Left ventricle myocardium inferior (tissue), 1 donor: ENCODE results near the gene BHLHE23. TPM values are rescaled to one million over a fixed set of nuclear protein-coding genes. Genes with fewer than 3 reads are reported as not detected.

ENCODE experiments used
- DNase-seq: peaks from one replicate; pipeline ENCODE4 v3.0.0-alpha.2; 2020
- H3K27ac ChIP-seq: fragments of 200-600 bp; replicated peaks from 2 replicates; pipeline ENCODE4 v1.8.0; 2021
- H3K27me3 ChIP-seq: fragments of 200-600 bp; 2 replicates; pipeline ENCODE4 v1.8.0; 2021; ENCODE audit warnings: low read depth
- H3K36me3 ChIP-seq: fragments of 200-600 bp; 2 replicates; pipeline ENCODE4 v1.8.0; 2021
- H3K4me1 ChIP-seq: fragments of 200-600 bp; 2 replicates; pipeline ENCODE4 v1.8.0; 2021
- H3K4me3 ChIP-seq: fragments of 200-600 bp; 2 replicates; pipeline ENCODE4 v1.8.0; 2021; ENCODE audit warnings: mild to moderate bottlenecking, moderate library complexity
- H3K9me3 ChIP-seq: fragments of 200-600 bp; replicated peaks from 2 replicates; pipeline ENCODE4 v1.8.0; 2021
- intact Hi-C: fragments of 100-400 bp; cut with micrococcal nuclease; formaldehyde crosslinking; loops from one replicate; pipeline ENCODE4 v1.11.0; 2022
- total RNA-seq: library from RNA; stranded (reverse); fragmentation: NEBNext Ultra II Directional; extraction: Animal tissue kit (Norgen Biotek cat#: 25700); gene quantifications from one replicate; pipeline ENCODE4 v1.2.1, GENCODE V29; 2021
- TF ChIP-seq, protein P1 (sequence below): fragments of 200-600 bp; IDR thresholded peaks from 2 replicates; pipeline ENCODE4 v1.8.0; 2021; ENCODE audit warnings: antibody characterized with exemption, mild to moderate bottlenecking, borderline replicate concordance
- donor health status: DM: no; HTN: yes; CAD: no; lungs with severe emphysema.

BHLHE23 gene
- total RNA-seq, 1 donor from 2014 or later, result not detected

DNA sequence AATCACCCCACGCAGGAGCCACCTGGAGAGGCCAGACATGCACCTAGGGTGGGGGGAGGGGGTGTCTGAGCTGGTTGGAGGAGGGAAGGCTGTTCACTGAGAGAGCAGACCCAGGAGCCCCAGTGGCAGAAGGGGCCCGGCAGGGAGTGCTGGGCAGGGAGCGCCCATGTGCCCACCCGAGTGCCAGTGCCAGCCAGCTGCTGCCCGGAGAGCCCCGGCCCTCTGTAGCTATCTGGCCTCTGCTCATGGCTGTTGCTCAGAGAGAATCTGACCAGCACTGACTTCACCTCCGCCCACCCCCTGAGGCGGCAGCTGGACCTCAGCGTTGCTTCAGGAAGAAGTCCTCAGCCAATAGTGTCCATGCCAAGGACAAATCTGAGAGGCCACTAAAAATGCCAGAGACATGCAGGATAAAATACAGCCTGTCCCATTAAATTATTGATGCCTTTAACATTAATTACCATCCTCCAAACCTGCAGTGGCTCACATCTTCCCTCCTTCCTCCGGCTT, 31.5 kb downstream of the BHLHE23 start:
- no peak for DNase-seq
- Histone ChIP-seq H3K4me3 (no peak overlapping the region), H3K36me3 (no peaks in the 10 kb centered on the region), H3K27ac (no peak overlapping the region), H3K4me1 (peaks cover 10% of the 10 kb centered on the region), H3K27me3 (peaks cover 93% of the 10 kb centered on the region), H3K9me3 (no peaks in the 10 kb centered on the region)
- TF ChIP-seq, protein P1, sequence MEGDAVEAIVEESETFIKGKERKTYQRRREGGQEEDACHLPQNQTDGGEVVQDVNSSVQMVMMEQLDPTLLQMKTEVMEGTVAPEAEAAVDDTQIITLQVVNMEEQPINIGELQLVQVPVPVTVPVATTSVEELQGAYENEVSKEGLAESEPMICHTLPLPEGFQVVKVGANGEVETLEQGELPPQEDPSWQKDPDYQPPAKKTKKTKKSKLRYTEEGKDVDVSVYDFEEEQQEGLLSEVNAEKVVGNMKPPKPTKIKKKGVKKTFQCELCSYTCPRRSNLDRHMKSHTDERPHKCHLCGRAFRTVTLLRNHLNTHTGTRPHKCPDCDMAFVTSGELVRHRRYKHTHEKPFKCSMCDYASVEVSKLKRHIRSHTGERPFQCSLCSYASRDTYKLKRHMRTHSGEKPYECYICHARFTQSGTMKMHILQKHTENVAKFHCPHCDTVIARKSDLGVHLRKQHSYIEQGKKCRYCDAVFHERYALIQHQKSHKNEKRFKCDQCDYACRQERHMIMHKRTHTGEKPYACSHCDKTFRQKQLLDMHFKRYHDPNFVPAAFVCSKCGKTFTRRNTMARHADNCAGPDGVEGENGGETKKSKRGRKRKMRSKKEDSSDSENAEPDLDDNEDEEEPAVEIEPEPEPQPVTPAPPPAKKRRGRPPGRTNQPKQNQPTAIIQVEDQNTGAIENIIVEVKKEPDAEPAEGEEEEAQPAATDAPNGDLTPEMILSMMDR, result no peak
- intact Hi-C loops, result no loop called here

DNA sequence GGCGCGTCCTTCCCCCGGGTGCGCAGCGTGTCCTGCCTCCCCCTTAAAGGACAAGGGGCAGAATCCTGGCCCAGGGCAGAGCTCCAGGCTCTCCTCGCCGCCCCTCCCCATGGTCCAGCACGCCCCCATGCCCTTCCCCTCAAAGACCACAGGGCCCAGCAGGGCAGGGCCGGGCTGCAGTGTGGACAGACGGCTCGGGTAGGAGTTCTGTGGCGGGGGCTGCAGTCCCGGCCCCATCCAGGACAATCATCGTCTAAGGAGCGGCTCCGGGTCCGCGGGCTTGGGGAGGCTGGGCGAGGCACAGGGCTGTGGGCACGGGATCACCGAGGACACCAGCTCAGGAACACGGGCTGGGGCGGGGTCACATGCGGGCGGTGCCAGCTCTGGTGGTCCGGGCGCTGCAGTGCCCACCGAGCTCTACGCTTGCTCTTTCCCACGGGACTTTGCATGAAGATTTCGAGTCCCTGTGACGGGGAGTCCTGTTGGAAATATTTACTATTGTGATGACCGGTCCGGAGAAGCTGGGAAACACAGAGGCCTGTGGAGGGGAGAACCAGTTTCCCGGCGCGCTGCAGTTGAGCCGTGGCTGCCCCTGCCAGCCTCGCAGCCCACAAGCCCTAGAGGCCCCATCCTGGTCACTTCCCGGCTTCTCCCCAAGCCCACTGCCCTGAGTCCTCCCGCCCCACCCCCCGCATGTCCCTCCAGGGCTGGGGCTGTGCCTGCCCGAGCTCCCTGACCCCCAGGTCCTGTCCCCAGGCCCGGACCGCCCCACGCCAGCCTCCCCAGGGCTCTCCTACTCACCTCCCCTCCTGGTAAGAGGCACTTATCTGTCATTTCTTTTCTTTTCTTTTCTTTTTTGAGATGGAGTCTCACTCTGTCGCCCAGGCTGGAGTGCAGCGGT, 33.7 kb downstream of the BHLHE23 start:
- DNase-seq, result no peak
- Histone ChIP-seq H3K27ac (no peak overlapping the region), H3K36me3 (no peaks in the 10 kb centered on the region), H3K27me3 (peaks cover 90% of the 10 kb centered on the region), H3K4me1 (peaks cover 15% of the 10 kb centered on the region), H3K9me3 (no peaks in the 10 kb centered on the region), H3K4me3 (peak overlapping the region; percentile 59)
- TF ChIP-seq, protein P1, result no peak
- intact Hi-C loops, result no loop called here

DNA sequence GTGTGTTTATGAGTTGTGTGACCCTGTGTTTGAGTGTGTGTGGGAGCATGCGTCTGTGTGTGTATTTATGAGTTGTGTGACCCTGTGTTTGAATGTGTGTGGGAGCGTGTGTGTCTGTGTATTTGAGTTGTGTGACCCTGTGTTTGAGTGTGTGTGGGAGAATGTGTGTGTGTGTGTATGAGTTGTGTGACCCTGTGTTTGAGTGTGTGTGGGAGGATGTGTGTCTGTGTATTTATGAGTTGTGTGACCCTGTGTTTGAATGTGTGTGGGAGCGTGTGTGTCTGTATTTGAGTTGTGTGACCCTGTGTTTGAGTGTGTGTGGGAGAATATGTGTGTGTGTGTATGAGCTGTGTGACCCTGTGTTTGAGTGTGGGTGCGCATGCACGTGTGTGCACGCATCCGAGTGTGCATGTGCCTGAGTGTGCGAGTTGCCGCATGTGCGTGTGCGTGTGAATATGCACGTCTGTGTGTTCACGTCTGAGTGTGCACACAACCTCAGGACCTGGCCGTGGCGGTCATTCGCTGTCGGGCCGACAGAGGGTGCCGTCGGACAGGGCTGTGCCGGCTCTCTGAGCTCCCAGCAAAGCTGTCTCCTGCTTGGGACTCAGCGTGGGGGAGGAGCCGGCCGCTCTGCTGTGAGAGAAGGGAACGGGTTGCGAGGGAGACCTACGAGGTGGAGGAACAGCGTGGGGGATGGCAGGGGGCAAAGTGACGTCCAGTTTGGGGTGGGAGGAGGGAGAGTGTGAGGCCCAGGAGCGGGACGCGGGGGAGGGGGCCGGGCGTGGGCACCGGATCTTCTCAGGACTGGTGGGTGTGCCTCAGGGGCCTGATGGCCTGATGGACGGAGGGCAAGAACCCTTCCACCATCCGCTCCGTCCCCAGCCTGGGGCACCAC, 34.6 kb downstream of the BHLHE23 start:
- Histone ChIP-seq H3K4me3 (peak overlapping the region; percentile 59), H3K4me1 (peaks cover 15% of the 10 kb centered on the region), H3K9me3 (no peaks in the 10 kb centered on the region), H3K27ac (no peak overlapping the region), H3K36me3 (no peaks in the 10 kb centered on the region), H3K27me3 (peaks cover 86% of the 10 kb centered on the region)
- DNase-seq, result peak; percentile 84
- intact Hi-C loops, result no loop called here
- TF ChIP-seq, protein P1, result peak; percentile 86

DNA sequence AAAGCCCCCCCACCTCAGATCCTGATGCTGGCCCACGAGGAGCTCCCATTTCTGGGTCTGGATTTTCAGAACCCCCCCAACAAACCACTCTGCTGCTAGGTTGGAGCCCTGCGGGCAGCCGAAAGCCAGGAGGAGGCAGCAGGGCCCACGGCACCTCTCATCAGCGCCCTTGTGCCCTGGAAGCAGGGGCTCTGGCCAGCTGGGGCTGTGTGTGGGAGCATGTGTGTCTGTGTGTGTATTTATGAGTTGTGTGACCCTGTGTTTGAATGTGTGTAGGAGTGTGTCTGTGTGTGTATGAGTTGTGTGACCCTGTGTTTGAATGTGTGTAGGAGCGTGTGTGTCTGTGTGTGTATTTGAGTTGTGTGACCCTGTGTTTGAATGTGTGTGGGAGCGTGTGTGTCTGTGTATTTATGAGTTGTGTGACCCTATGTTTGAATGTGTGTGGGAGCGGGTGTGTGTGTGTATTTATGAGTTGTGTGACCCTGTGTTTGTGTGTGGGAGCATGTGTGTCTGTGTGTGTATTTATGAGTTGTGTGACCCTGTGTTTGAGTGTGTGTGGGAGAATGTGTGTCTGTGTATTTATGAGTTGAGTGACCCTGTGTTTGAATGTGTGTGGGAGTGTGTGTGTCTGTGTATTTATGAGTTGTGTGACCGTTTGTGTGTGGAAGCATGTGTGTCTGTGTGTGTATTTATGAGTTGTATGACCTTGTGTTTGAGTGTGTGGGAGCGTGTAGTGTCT, 35.4 kb downstream of the BHLHE23 start:
- Histone ChIP-seq H3K4me1 (peaks cover 15% of the 10 kb centered on the region), H3K4me3 (no peak overlapping the region), H3K36me3 (no peaks in the 10 kb centered on the region), H3K27me3 (peaks cover 83% of the 10 kb centered on the region), H3K9me3 (no peaks in the 10 kb centered on the region), H3K27ac (no peak overlapping the region)
- intact Hi-C loops, result no loop called here
- TF ChIP-seq, protein P1, result no peak
- DNase-seq, result no peak
